HUDEP-2 (cell line): Measurements from ENCODE around the gene PYGB.
"Not testable (repeated sequence)": the region's sequence is repeated elsewhere in the genome, so short reads cannot be mapped to it uniquely, and the experiment has no call there.

Experiments used
- DNase-seq, 76 experiments: peaks; one replicate each; lab custom pipeline; 2025; ENCODE audit not compliant: unreplicated experiment in 76 of 76; lab: John Stamatoyannopoulos, UW

Gene PYGB

DNA sequence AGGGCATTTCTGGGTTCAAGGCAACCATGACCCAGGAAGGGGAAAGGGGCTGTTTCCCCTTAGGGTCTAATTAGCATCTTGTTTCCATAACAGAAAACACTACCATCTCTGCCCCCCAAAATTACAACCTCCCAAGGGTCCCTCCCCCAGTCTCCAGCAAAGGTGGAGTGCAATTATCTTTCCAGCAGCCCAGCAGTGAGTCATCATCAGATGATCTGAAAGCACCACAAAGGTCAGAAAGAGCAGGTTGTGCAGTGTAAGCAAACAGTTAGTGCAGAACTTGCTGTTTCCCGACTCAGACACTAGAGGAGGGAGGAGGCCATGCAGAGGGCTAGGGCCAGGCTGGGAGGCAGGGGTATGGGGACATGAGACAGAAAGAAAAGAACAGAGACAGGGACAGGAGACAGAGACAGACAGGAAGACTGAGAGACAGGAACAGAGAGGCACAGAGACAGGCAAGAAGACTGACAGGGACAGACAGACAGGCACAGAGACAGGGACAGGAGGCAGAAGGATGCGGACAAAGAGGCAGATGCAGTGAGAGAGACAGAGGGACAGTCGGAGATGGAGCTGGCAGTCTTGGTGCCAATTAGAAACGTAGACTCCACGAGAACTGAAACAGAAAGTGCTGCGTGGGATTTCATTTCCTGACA is 62.5 kb downstream of the PYGB start:
- peak in 72 of 76 experiments; percentile 13 to 92 (median 67) for DNase-seq

GRCh38 chr20:25310921-25311728 is 63.2 kb downstream of the PYGB start:
- peak in 1 of 76 experiments; percentile 17 for DNase-seq

- DNase-seq = not testable (repeated sequence)
Measured at GRCh38 chr20:25312716-25313115, 64.8 kb downstream of the PYGB start.

DNA sequence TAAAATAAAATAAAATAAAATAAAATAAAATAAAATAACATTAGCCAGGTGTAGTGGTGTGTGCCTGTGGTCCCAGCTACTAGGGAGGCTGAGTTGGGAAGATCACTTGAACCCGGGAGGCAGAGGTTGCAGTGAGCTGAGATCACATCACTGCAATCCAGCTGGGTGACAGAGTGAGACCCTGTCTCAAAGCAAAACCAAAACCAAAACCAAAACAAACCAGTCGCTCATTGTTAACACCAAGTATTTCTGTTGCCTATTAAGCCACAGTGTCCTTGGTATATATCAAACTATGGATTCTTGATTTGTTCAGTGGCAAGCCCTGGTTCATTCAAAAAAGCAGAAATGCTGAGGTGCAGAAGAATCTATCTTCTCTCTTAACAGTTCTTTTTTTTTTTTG is 65.7 kb downstream of the PYGB start:
- no peak for DNase-seq

DNA sequence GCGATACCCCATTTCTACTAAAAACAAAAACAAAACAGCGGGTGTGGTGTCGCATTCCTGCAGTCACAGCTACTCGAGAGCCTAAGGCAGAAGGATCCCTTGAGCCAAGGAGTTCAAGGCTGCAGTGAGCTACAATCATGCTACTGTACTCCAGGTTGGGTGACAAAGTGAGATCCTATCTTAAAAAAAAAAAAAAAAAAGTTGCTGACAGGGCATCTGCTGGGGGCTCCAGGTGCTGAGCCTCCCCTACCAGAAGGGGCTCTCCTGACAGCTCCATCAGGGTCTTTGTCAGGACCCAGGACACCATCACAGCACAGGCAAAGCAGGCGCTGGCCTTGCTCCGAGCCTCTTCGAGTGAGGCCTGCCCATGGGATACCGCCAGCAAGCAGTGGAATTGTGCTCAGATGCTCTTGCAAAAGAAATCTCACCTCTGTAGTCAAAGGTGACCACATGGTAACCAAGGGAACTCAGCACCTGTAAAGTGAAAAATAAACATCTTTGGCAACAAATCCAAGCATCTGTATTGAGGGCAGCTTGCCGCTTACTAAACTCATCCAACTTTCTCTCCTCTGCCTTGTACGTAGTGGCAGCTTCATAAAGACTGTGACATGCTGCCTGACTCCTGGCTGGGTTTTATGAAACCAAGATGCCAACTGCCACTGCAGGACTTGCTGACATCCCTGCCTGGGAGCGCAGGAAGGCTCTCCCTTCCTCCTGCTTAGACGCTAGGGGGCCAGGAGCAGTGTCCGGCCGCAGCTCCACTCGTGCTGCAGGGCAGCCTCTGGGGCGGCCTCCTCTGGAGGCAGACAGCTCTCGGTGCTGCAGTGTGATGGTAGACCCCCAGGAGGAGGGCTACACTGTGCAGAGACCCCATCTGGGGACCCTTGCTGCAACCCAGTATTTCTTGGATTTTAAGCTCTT is 66.9 kb downstream of the PYGB start:
- DNase-seq = no peak

GRCh38 chr20:25315418-25316210 is 67.7 kb downstream of the PYGB start:
- DNase-seq = no peak

GRCh38 chr20:25316506-25317190 is 68.8 kb downstream of the PYGB start:
- DNase-seq = no peak

- no peak for DNase-seq
Measured at GRCh38 chr20:25317351-25318075, 69.6 kb downstream of the PYGB start.

DNA sequence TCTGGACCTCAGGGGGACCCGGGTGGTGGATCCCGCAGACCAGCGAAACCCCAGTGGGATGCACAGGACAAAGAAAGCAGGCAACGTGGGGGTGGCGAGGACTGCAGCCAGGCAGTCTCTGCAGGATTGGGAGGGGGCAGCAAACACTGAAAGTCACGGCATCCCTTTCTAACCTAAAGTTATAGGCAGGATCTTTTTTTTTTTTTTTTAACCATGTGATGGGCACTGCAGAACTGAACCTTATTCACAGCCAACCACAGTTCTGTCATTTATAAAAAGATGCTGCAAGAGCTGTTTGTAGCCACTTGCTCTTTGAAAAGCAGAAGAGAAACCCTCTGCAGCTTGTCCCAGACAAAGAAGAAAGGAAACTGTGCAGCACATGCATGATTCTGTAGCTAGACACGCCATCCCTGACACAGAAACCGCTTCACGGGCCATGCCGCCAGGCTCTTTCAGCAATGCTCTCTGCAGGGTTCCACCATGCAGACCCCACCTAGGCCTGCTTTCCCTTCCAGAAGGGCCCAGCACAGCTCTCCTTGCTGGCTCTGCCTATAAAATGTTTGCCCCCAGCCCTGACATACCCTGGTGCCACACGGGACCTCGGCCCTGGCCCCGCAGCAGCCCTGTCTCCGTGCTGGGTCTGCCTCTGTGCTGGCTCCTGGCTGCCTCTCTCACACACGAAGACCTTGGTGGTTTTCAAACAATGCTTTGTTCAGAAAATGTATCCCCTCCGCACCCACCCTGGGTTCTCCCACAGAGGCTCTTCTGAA is 70.8 kb downstream of the PYGB start:
- no peak for DNase-seq

GRCh38 chr20:25319241-25320034 is 71.6 kb downstream of the PYGB start:
- DNase-seq = no peak

- DNase-seq = no peak
Measured at GRCh38 chr20:25320035-25320800, 72.3 kb downstream of the PYGB start.

DNA sequence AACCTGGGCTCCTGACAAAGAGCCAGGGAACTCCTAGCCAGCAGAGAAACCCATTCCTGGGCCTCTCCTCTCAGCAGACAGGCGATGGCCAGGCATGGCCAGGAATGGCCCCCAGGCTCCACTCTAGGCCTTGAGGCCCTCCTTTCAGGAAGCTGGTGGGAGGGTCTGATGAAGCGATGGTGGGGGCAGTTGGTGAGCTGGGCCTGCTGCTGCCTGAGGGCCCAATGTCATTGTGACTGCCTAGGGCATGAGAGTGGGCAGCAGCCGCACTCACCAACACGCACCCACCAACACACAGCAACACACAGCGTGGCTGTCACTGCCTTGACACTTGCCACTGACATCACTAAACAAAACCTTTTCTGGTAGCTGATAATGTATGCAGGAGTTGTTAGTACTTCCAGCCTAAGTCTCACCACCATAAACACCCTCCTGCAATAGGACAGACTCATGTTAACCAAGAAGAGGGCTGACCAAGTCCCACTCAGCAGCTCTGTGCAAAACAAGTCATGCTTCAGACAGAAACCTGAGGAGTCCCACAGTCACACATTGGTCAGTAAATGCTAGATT is 73.5 kb downstream of the PYGB start:
- no peak for DNase-seq

- no peak for DNase-seq
Measured at GRCh38 chr20:25321991-25322390, 74.1 kb downstream of the PYGB start.

- no peak for DNase-seq
Measured at GRCh38 chr20:25323496-25324246, 75.8 kb downstream of the PYGB start.

GRCh38 chr20:25324412-25324811 is 76.5 kb downstream of the PYGB start:
- no peak for DNase-seq

GRCh38 chr20:25325073-25325472 is 77.2 kb downstream of the PYGB start:
- no peak for DNase-seq
